HG02981 (cell line): ENCODE results near the gene ELAC1.
"Not testable (repeated sequence)": the region's sequence is repeated elsewhere in the genome, so short reads cannot be mapped to it uniquely, and the experiment has no call there.

Experiments used
- ATAC-seq: cut with Tn5 transposase; IDR thresholded peaks from one replicate; pipeline ENCODE4 v1.9.1; 2021; ENCODE audit warnings: mild to moderate bottlenecking, moderate library complexity; ENCODE audit not compliant: unreplicated experiment

The ELAC1 gene

DNA sequence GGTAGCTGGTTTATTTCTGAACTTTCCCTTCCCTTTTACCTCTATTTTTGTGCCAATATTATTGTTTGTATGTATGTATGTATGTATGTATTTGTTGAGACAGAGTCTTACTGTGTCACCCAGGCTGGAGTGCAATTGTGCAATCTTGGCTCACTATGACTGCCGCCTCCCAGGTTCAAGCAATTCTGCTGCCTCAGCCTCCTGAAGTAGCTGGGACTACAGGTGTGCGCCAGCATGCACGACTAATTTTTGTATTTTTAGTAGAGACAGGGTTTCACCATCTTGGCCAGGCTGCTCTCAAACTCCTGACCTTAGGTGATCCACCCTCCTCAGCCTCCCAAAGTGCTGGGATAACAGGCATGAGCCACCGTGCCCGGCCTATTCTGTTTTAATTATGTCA, 4.6 kb downstream of the ELAC1 start:
- ATAC-seq: not testable (repeated sequence)

DNA sequence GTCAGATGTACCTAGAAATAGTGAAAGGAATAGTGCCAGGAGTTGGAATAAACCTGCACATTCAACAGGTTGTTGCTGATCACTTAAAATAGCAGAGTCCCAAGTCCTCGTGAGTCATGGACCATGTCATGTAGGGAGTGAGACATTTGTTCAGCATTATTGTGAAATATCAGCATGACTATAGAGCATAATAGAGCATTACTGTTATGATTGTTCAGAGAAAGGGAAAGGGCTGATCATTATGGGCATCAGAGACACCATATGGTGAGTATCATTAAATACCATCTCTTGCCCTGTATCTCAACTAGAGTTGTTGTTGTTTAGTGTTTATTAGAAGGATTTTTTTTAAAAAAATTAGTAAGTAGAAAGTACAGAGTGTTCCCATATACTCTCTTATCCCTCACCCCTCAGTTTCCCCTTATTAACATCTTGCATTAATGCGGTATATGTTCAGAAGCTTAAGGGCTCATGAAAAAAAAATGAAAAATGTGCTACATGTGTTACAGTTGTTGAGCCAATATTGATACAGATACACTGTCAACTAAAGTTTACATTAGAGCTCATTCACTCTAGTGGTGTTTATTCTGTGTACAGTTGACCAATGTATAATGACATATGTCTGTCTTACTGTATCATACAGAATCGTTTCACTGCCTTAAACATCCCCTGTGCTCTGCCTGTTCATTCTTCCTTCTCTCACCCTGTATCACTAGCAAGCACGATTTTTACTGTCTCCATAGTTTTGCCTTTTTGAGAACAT, 5.7 kb downstream of the ELAC1 start:
- no peak for ATAC-seq

DNA sequence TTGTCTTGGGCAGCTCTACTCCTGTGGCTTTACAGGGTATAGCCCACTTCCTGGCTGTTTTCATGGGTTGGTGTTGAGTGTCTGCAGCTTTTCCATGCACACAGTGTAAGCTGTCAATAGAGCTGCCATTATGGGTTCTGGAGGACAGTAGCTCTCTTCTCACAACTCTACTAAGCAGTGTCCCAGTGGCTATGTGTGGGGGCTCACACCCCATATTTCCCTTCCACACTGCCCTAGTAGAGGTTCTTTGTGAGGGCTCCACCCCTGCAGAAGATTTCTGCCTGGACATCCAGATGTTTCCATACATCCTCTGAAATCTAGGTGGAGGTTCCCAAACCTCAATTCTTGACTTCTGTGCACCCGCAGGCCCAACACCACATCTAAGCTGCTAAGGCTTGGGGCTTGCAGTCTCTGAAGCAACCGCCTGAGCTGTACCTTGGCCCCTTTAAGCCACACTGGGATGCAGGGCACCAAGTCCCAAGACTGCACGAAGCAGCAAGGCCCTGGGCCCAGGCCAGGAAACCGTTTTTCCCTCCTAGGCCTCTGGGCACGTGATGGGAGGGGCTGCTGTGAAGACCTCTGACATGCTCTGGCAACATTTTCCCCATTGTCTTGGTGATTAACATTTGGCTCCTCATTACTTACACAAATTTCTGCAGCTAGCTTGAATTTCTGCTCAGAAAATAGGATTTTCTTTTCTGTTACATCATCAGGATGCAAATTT, 9.4 kb downstream of the ELAC1 start:
- no peak for ATAC-seq

DNA sequence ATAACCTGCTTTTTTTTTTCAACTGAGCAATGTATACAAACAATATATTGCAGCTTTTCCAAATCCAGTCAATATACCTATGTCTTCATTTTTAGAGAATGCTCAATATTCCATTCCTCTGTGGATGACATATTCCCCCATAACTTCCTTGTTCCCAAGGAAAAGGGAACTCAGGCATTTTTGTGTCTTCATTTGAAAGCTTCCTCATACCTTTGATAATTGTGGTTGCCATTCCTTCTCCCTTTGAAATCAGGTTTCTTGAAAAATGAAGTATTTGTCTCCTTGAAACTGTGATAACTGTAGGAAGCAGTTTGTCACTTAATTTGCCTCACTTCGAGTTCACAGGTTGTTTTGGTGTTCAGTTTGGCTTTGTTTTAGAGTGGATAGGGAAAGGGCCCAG, 13.5 kb downstream of the ELAC1 start:
- ATAC-seq: no peak

DNA sequence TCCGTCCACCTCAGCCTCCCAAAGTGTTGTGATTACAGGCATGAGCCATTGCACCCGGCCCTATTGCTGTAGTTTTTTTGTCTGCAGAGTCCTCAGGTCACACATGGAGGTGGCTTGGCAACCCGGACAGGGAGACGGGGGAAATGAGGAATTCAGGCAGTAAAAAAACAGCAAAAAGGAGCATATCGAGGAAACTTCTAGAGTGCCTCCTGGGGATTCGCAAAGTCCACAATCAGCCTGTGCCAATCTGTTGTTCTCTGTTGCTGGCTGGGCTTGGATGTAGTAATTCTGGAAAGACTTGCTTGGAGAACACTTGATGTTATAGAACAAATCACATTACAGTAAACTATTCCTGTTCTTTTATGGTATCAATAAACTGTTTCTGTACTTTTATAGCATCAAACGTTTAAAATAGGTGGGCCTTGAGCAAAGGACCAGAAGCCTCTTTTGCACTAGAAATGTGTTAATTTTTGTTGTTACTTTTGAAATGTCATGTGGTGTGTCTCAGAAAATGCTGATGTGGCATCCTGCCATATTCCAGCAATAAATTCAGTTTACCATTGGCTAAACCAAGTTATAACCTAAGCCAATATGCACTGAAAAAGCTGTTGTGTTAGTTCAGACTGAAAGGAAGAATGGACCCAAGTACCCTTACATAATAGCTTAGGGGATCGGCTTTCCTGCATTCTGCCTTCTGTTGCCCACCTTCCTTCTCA, 14.4 kb downstream of the ELAC1 start:
- ATAC-seq: no peak

DNA sequence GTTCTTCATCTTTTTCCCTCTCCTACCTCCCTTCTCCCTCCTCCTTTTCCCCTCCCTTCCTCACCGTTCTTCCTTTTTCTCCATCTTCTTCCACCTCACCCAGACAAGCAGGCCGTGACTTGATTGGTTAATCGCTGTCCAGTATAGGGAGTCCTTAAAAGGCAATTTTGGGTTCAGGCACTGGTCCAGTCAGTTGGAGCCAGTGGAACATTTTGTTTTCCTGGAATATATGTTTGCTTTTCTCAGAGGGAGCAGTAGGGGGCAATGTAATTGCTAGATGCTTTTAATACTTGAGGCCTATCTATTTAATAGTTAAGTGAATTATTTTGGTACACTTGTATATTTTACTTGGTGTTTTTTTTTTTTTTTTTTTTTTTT, 15.0 kb downstream of the ELAC1 start:
- no peak for ATAC-seq

DNA sequence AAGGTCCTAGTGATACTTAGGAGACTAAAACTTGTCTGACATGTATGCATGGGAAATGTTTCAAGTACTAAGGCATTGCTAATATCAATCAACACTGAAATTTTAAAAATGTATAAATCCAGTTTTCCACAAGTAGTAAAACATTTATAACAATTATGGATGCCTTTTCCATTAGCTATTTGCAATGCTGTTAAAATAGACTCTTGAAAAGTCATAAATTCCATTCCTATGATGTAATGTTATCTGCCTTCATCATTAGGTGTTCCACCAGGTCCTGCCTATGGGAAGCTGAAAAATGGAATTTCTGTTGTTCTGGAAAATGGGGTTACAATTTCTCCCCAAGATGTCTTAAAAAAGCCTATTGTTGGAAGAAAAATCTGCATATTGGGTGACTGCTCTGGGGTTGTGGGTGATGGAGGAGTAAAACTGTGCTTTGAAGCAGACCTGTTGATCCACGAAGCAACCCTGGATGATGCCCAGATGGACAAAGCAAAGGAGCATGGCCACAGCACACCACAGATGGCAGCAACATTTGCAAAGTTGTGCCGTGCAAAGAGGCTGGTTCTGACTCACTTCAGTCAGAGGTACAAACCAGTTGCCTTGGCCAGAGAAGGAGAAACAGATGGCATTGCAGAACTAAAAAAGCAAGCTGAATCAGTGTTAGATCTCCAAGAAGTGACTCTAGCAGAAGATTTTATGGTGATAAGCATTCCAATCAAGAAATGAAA, 18.7 kb downstream of the ELAC1 start:
- ATAC-seq: no peak

DNA sequence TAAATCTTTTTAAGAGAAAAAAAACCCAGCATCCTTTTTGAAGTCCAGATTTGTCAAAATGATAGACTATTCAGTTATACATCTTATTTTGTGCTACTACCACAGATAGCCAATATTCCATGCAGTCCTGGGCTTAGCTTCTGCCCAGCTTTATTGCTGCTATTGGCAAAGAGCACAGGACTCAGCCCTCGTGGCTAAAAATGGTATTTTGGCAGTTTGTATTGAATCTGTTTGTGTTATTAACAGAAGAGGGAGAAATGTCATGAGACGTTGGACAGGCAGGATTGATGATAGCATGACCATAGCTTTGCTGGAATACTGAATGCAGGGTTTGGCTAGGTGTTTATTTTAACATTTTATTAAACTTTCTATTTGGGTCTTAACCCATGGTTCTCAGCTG, 19.4 kb downstream of the ELAC1 start:
- ATAC-seq: no peak

DNA sequence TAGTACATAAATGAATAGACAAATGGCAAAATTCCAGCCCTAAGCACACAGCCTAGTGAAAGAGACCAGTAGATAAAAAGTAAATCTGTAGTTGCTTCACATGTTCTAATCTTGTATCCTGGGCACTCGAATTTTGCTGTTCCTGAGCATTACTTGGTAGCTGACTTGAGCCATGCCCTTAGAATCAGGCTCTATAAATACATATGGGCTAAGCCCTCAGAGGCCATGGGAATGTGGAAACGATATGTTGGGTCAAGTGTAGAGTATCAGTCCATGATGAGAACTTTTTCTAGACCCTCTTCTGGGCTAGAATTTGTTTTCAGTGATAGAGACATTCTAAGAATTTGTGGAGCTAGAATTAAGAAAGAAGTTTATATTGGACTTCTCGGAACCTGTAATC, 21.9 kb downstream of the ELAC1 start:
- no peak for ATAC-seq

DNA sequence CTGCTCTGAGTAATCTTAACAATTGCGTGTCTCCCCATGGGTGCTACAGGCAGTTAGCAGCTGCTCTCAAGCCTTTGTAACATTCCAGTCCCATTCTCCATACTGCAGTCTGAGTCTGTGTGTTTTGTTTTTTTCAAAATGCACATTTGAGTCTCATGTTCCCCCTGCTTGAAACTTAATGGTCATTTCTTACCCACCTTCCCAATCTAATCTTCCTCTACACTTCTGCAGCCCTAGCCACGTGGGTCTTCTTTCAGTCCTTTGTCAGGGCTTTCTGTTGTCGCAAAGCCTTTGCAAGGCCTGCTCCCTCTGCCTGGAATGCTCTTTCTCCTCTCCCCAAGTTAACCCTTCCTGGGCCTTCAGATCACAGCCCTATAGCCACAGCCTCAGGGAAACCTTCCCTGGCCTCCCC, 24.5 kb downstream of the ELAC1 start:
- no peak for ATAC-seq

DNA sequence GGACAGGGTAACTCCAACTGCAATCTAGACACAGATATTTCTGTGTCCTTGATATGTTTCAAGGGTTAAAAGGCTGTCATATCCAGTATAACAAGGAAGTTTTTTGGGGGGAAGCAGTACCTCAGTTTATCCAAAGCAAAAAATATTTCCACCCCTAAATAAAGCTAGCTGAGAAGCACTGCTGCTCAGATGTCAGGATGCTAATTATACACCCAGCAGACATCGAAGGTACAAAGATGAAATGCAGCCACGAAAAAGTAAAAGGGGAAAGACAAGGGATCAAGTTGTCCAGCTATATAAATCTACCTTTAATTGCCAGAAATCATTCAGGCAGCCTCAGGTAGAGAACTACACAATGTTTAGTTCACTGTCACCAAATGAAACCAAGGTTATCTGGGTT, 26.2 kb downstream of the ELAC1 start:
- no peak for ATAC-seq

DNA sequence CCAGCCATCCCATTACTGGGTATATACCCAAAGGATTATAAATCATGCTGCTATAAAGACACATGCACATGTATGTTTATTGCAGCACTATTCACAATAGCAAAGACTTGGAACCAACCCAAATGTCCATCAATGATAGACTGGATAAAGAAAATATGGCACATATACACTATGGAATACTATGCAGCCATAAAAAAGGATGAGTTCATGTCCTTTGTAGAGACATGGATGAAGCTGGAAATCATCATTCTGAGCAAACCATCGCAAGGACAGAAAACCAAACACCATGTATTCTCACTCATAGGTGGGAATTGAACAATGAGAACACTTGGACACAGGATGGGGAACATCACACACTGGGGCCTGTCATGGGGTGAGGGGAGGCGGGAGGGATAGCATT, 35.3 kb downstream of the ELAC1 start:
- ATAC-seq: not testable (repeated sequence)

DNA sequence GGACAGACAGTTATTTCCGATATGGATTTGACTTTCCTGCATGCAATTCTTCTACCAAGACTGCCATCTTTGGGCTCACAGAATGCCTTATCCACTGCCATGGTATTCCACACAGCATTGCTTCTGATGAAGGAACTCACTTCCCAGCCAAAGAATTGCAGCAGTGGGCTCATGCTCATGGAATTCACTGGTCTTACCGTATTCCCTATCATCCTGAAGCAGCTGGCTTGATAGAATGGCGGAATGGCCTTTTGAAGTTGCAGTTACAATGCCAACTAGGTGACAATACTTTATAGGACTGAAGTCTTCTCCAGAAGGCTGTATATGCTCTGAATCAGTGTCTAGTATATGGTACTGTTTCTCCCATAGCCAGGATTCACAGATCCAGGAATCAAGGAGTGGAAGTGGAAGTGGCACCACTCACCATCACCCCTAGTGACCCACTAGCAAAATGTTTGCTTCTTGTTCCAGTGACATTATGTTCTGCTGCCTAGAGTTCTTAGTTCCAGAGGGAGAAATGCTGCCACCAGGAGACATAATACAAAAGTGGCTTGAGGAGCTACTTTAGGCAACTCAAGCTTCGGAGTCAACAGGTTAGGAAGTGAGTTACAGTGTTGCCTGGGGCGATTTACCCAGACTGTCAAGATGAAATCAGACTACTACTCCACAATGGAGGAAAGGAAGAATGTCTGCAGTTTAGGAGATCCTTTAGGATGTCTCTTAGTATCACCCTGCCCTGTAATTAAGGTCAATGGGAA, 38.4 kb downstream of the ELAC1 start:
- ATAC-seq: no peak

DNA sequence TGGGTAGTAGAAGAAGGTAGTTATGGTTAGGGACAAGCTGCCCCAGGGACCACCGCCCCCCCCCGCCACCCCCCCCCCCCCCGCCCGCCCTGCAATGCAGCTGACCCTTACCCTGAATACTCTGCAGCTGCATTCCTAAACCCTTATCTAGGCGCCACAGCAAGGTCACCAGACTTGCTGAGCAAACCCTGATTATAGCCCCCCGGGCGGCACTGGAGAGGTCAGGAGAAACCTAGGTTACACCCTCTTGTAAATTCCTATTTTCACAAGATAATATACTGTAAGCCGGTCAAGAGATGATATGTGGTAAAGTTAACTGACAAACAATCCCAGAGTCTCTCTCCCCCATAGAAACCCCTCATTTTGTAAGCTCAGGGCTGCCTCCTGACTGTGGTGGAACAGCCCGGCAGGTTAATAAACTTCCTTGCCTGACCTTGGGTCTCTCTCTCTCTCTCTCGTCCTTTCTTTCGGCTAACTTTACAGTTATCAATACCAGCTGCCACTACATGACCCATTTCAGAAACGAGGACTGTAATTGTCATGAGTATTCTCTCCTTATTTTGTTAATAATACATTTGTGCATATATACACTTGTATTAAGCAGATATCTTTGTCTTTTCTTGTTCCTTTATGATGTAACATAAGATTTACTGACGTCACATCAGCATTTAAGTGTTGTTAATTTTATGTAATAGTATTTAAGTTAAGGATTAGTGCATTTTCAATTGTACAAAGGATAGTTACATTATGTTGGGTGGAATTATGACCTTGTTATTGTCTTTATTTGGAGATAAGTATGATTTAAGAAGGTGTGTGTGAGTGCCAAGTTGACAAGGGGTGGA, 39.3 kb downstream of the ELAC1 start:
- ATAC-seq: no peak

DNA sequence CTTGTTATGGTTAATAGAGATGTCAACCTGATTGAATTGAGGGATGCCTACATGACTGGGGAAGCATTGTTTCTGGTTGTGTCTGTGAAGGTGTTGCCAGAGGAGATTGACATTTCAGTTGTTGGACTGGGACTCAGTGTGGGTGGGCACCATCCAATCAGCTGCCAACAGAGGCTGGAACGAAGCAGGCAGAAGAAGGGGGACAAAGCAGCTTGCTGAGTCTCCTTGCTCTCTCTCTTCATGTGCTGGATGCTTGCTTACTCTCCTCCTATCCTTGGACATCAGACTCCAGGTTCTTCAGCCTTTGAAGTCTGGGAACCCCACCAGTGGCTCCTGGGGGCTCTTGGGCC, 39.9 kb downstream of the ELAC1 start:
- ATAC-seq: no peak

DNA sequence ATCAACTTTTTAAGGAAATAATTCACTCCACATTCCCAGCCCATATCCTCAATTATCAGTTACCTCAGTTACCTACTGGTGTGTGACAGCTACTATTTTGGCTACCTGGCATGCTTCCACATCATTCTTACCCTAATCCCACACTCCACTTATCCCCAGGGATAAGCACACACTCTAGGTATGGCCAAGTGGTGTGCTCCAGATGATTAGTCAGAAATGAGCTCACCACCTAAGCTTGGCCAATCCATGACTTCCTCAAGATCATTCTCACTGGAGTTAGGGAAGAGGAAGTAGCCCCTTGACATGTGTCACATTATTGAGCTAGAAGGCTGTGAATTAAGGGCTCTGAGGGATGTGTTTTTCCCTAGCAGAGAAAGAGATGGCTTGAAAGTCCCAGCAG, 41.2 kb downstream of the ELAC1 start:
- ATAC-seq: no peak

DNA sequence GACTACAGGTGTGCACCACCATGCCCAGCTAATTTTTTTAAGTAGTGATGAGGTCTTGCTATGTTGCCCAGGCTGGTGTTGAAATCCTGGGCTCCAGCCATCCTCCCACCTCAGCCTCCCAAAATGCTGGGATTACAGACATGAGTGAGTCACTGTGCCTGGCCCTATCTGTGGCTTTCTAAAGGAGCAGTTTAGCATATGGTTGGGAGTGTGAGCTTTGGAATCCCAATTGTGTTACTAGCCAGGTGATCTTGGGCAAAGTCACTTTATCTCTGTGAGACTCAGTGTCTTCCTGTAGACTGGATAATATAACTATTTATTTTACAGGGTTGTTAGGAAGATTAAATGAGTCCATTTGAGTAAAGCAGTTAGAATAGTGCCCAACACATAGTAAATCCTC, 42.4 kb downstream of the ELAC1 start:
- no peak for ATAC-seq

DNA sequence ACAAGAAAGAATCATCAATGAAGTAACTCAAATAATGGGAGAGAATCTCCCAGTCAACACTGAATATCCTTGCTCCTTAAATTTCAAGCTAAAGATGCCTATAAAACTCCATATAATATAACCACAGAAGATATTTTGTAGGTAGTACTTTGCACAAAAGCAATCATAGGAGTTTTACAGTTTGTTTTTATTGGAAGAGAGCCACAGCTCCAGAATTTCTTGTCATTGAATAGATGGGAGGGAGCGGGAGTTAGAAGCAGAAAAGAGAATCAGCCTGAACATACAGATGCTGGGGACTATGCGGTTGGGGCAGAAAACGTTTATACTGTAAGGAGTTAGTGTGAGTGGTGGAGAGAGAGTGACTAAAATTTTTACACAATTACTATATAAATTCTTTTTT, 43.9 kb downstream of the ELAC1 start:
- ATAC-seq: no peak

DNA sequence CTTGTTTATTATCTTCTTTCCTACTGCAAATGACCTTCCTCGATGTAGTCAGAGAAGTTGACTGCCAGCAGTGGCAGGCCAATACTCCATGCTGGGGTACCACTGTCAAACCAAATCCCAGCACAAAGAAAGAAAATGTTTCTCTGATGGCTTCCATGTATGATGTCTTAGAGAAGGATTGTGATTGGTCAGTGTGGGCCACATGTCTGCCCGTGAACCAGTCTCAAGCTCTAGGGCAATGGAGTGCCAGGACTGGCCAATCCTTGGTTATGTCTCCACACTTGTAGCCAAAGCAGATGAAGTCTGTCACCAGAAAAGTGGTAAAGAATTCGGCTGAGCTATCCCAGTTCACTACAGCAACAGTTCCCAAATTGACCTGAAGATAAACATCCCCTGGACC, 44.6 kb downstream of the ELAC1 start:
- ATAC-seq: no peak

DNA sequence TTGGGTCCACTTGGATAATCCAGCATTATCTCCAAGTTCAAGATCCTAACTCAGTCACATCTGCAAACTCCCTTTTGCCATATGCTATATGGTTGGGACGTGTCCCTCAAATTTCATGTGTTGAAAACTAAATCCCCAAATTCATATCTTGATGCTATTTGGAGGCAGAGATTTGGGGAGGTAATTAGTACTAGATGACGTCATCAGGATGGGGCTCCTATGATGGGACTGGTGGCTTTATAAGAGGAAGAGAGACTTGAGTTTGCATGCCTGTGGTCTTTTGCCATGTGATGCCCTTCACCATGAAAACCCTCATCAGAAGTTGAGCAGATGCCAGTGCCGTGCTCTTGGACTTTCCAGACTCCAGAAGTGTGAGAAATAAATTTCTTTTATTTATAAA, 45.4 kb downstream of the ELAC1 start:
- no peak for ATAC-seq
